ENCODE measurements around the gene MAST2. TPM values are rescaled to one million over a fixed set of nuclear protein-coding genes. Genes with fewer than 3 reads are reported as not detected.

The MAST2 gene
- total RNA-seq, 1 donor from 2014 or later = 27.6 TPM

DNA sequence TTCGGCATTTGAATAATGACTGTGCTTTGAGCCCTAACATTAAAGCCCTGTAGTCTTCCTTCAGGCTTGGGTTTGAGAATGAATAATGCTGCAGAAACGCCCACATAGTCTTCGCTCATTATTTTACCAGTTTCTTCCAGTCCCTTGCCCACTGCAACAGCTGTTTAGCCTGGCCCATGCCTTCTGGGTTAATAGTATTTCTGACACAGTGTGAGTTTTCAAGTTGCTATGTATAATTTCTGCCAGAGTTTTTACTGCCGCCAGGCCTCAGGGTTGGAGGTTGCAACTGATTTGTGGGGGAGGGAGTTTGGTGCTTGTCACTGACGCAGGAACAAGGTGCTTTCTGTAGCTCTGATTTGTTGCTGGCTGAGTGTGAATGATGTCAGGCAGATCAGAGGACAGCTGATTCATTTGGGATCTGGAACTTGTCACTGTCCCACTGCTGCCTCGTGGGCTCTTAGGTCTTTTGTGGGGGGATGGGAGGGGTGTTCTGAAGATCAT, 109.8 kb downstream of the MAST2 start:
- Mint-ChIP-seq H3K36me3 (ENCODE audit: low read depth, unreplicated experiment) (no peaks in the 10 kb centered on the region), H3K27ac (ENCODE audit: unreplicated experiment) (no peak overlapping the region), H3K9me3 (ENCODE audit: unreplicated experiment) (no peaks in the 10 kb centered on the region), H3K4me3 (ENCODE audit: unreplicated experiment) (no peak overlapping the region), H3K4me1 (ENCODE audit: unreplicated experiment) (peaks cover 8% of the 10 kb centered on the region), H3K27me3 (ENCODE audit: unreplicated experiment) (no peaks in the 10 kb centered on the region)
- DNase-seq (ENCODE audit: low spot score) = no peak
- TF ChIP-seq, protein P1, sequence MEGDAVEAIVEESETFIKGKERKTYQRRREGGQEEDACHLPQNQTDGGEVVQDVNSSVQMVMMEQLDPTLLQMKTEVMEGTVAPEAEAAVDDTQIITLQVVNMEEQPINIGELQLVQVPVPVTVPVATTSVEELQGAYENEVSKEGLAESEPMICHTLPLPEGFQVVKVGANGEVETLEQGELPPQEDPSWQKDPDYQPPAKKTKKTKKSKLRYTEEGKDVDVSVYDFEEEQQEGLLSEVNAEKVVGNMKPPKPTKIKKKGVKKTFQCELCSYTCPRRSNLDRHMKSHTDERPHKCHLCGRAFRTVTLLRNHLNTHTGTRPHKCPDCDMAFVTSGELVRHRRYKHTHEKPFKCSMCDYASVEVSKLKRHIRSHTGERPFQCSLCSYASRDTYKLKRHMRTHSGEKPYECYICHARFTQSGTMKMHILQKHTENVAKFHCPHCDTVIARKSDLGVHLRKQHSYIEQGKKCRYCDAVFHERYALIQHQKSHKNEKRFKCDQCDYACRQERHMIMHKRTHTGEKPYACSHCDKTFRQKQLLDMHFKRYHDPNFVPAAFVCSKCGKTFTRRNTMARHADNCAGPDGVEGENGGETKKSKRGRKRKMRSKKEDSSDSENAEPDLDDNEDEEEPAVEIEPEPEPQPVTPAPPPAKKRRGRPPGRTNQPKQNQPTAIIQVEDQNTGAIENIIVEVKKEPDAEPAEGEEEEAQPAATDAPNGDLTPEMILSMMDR (IDR thresholded peaks at IDR 0.05; ENCODE audit: unreplicated experiment) = no peak

DNA sequence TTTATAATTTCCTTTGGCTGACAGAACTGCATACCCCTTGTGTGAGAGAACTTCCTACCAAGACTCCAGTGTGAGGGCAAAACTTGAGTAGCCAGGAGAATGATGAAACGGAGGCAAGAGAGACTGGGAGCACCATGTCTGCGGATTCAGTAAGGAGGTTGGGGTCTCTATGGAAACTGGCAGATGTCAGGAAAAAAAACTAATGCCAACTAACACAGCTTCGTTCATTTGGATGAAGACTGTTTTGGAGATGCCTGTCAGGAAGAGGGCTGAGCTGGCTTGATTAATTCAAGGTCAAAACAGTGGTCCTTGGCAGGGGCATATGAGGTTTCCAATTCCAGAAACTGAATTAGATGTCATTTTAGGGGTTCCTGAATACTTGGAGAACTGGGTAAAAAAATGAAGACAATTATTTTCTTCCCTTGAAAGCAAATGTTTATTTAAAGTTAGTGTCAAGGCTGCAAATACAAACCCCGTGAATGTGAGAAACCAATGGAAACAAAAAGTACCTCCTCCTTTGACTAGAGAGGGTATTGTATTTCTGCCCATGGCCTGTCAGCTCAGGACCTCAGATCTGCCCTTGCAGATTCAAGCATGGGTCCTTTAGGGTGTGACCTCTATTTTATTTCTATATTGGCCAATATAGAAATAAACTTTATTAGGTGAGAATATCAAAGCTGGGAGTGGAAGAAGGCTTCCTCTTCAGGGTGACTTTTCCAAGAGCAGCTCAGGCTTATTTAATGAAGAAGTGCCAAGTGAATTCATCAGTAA, 110.5 kb downstream of the MAST2 start:
- Mint-ChIP-seq H3K36me3 (ENCODE audit: low read depth, unreplicated experiment) (no peaks in the 10 kb centered on the region), H3K4me3 (ENCODE audit: unreplicated experiment) (no peak overlapping the region), H3K27ac (ENCODE audit: unreplicated experiment) (no peak overlapping the region), H3K4me1 (ENCODE audit: unreplicated experiment) (peaks cover 8% of the 10 kb centered on the region), H3K9me3 (ENCODE audit: unreplicated experiment) (no peaks in the 10 kb centered on the region), H3K27me3 (ENCODE audit: unreplicated experiment) (peaks cover under 1% of the 10 kb centered on the region)
- DNase-seq (ENCODE audit: low spot score) = no peak
- TF ChIP-seq, protein P1 (IDR thresholded peaks at IDR 0.05; ENCODE audit: unreplicated experiment) = no peak

DNA sequence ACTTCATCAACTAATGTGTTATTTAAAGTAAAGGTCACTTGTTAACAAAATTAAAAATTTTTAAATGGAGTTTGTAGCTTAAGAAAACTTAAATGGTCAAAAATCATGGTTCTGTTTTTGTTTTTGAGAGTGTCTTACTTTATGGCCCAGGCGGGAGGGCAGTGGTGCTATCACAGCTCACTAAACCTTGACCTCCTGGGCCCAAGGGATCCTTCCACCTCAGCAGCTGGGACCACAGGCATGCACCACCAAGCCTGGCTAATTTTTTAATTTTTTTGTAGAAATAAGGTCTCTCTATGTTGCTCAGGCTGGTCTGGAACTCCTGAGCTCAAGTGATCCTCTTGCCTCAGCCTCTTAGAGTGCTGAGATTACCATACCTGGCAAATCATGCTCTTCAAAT, 111.4 kb downstream of the MAST2 start:
- Mint-ChIP-seq H3K9me3 (ENCODE audit: unreplicated experiment) (no peaks in the 10 kb centered on the region), H3K27ac (ENCODE audit: unreplicated experiment) (no peak overlapping the region), H3K4me3 (ENCODE audit: unreplicated experiment) (no peak overlapping the region), H3K36me3 (ENCODE audit: low read depth, unreplicated experiment) (no peaks in the 10 kb centered on the region), H3K27me3 (ENCODE audit: unreplicated experiment) (peaks cover 5% of the 10 kb centered on the region), H3K4me1 (ENCODE audit: unreplicated experiment) (peaks cover 8% of the 10 kb centered on the region)
- TF ChIP-seq, protein P1 (IDR thresholded peaks at IDR 0.05; ENCODE audit: unreplicated experiment) = no peak
- no peak for DNase-seq (ENCODE audit: low spot score)

DNA sequence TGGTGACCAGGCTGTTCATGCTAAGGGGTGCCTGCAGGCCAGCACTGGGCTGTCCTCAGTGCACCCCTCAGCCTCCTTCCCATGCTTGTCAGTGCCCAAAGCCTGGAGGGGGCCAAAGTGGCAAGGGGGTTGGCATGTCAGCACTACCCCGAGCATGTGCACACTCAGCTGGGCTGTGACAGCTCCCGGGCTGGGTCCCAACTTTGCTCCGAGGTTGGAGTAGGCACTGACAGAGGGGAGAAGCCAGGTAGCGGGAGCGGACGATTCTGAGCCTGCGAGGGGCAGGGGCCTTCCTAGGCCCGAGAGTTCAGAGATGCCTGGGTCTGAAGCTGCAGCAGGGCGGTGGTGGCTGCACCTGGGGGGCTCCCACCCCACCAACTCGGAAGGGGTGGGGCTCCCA, 119.0 kb downstream of the MAST2 start:
- H3K4me1 Mint-ChIP-seq (ENCODE audit: unreplicated experiment) = peaks cover 14% of the 10 kb centered on the region
- no peak overlapping the region for H3K4me3 Mint-ChIP-seq (ENCODE audit: unreplicated experiment)
- no peaks in the 10 kb centered on the region for H3K36me3 Mint-ChIP-seq (ENCODE audit: low read depth, unreplicated experiment)
- no peak for DNase-seq (ENCODE audit: low spot score)
- TF ChIP-seq, protein P1 (IDR thresholded peaks at IDR 0.05; ENCODE audit: unreplicated experiment) = no peak
- H3K27ac Mint-ChIP-seq (ENCODE audit: unreplicated experiment) = no peak overlapping the region
- H3K27me3 Mint-ChIP-seq (ENCODE audit: unreplicated experiment) = peaks cover 5% of the 10 kb centered on the region
- H3K9me3 Mint-ChIP-seq (ENCODE audit: unreplicated experiment) = no peaks in the 10 kb centered on the region

- peaks cover 5% of the 10 kb centered on the region for H3K27me3 Mint-ChIP-seq (ENCODE audit: unreplicated experiment)
- no peak overlapping the region for H3K27ac Mint-ChIP-seq (ENCODE audit: unreplicated experiment)
- no peak overlapping the region for H3K4me3 Mint-ChIP-seq (ENCODE audit: unreplicated experiment)
- no peaks in the 10 kb centered on the region for H3K36me3 Mint-ChIP-seq (ENCODE audit: low read depth, unreplicated experiment)
- H3K4me1 Mint-ChIP-seq (ENCODE audit: unreplicated experiment) = peaks cover 14% of the 10 kb centered on the region
- no peaks in the 10 kb centered on the region for H3K9me3 Mint-ChIP-seq (ENCODE audit: unreplicated experiment)
- DNase-seq (ENCODE audit: low spot score) = no peak
- TF ChIP-seq, protein P1 (IDR thresholded peaks at IDR 0.05; ENCODE audit: unreplicated experiment) = no peak
Measured at GRCh38 chr1:45922813-45923212, 119.4 kb downstream of the MAST2 start.
